ENCODE measurements around the gene MYO10.

The MYO10 gene

DNA sequence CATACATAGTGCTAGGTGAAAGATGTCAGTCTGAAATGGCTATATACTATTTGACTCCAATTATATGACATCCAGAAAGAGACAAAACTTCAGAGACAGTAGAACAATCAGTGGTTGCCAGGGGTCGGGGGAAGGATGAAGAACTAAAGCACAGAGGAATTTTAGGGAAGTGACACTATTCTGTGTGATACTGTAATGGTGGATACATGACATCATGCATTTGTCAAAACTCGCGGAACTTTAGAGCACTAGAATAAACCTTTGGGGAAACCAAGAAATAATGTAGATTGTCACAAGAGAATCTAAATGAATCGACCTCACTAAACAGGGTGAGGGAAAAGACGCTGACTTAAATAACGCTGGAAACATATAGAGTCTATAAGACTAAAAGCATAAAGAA is 212.3 kb downstream of the MYO10 start:
- no peak for TF ChIP-seq EP300 (IDR thresholded peaks at IDR 0.05; ENCODE audit: borderline replicate concordance)
- no peak for TF ChIP-seq TCF12 (IDR thresholded peaks at IDR 0.05; ENCODE audit: low read depth)
- no peak for TF ChIP-seq ZBTB7A (IDR thresholded peaks at IDR 0.05; ENCODE audit: low read depth)
- TF ChIP-seq FOXM1 (IDR thresholded peaks at IDR 0.05; ENCODE audit: borderline replicate concordance, low read depth): no peak
- no peak for TF ChIP-seq TEAD4 (IDR thresholded peaks at IDR 0.05)
- TF ChIP-seq, protein P1, sequence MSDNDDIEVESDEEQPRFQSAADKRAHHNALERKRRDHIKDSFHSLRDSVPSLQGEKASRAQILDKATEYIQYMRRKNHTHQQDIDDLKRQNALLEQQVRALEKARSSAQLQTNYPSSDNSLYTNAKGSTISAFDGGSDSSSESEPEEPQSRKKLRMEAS (IDR thresholded peaks at IDR 0.05): no peak
- no peak for TF ChIP-seq TAF1 (IDR thresholded peaks at IDR 0.05; ENCODE audit: low read depth)
- TF ChIP-seq RAD21 (IDR thresholded peaks at IDR 0.05; ENCODE audit: low read depth): no peak
- TF ChIP-seq YY1 (IDR thresholded peaks at IDR 0.05; ENCODE audit: low read depth): no peak
- no peak for TF ChIP-seq NFIC (IDR thresholded peaks at IDR 0.05)
- TF ChIP-seq, protein P2, sequence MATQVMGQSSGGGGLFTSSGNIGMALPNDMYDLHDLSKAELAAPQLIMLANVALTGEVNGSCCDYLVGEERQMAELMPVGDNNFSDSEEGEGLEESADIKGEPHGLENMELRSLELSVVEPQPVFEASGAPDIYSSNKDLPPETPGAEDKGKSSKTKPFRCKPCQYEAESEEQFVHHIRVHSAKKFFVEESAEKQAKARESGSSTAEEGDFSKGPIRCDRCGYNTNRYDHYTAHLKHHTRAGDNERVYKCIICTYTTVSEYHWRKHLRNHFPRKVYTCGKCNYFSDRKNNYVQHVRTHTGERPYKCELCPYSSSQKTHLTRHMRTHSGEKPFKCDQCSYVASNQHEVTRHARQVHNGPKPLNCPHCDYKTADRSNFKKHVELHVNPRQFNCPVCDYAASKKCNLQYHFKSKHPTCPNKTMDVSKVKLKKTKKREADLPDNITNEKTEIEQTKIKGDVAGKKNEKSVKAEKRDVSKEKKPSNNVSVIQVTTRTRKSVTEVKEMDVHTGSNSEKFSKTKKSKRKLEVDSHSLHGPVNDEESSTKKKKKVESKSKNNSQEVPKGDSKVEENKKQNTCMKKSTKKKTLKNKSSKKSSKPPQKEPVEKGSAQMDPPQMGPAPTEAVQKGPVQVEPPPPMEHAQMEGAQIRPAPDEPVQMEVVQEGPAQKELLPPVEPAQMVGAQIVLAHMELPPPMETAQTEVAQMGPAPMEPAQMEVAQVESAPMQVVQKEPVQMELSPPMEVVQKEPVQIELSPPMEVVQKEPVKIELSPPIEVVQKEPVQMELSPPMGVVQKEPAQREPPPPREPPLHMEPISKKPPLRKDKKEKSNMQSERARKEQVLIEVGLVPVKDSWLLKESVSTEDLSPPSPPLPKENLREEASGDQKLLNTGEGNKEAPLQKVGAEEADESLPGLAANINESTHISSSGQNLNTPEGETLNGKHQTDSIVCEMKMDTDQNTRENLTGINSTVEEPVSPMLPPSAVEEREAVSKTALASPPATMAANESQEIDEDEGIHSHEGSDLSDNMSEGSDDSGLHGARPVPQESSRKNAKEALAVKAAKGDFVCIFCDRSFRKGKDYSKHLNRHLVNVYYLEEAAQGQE (IDR thresholded peaks at IDR 0.05; ENCODE audit: low read depth): no peak
- TF ChIP-seq CEBPB (IDR thresholded peaks at IDR 0.05): no peak
- no peak for TF ChIP-seq EGR1 (IDR thresholded peaks at IDR 0.05)

DNA sequence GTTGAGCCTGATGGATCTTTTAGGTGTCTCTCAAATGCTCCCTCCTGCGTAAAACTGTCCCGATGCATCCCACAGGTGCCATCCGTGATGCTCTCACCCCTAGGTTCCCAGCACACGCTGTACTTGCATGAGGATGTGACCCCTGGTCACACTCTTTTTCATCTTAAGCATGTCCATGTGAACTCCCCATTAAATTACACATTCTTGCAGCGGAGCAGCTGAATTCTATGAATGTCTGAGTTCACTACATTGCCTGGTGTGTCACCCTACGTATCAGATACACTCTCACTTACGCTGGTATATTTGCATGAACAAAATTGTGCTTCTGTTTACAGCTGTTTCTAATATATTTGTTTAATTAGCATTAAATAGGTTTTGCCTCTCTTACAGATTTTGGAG is 214.0 kb downstream of the MYO10 start:
- TF ChIP-seq RAD21 (IDR thresholded peaks at IDR 0.05; ENCODE audit: low read depth) (no peak), ZBTB7A (IDR thresholded peaks at IDR 0.05; ENCODE audit: low read depth) (no peak), TAF1 (IDR thresholded peaks at IDR 0.05; ENCODE audit: low read depth) (no peak), YY1 (IDR thresholded peaks at IDR 0.05; ENCODE audit: low read depth) (no peak), EP300 (IDR thresholded peaks at IDR 0.05; ENCODE audit: borderline replicate concordance) (no peak), EGR1 (IDR thresholded peaks at IDR 0.05) (no peak)
- TF ChIP-seq, protein P2 (IDR thresholded peaks at IDR 0.05; ENCODE audit: low read depth): no peak

DNA sequence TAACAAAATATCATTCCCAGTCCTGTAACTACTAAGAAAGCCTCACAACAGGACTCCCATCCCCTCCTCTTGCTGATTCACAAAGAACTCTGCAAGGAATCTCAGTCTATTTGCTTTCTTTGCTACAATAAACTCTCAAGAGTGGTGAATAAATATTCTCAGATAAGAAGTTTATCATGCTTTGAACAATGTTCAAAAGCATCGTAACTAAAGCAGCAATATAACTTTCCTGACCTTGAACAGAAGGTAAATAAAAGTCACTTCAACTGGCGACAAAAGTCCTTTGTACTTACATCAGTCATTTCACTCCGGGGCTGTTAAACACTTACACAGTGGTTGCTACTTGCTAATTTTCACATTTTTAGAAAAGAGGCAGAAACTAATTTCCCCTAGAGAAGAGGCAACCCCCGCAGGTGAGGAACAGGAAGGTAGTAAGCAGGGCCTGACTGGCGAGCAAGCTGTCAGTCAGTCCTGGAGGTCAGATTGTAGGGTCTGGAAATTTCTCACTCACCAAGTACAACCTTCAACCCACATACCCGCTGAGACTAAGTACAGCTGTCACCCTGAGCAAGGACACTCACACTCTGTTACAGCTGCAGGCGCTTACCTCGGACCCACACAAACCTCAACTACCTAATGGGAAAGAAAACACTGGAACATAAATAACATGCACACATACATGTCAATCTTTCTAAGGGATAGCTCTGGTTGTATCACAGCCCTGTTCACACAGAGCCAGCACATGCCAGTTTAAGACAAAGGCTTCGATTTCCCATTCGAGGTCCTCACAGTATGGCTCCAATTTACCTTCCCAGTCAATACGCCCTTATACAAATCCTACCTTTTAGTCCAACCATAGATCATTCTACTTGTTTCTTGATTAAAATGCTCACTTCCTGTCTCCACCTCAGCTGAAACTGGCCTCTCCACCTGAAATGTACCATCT is 214.7 kb downstream of the MYO10 start:
- TF ChIP-seq, protein P1 (IDR thresholded peaks at IDR 0.05): no peak
- TF ChIP-seq FOXM1 (IDR thresholded peaks at IDR 0.05; ENCODE audit: borderline replicate concordance, low read depth): no peak
- TF ChIP-seq, protein P3, sequence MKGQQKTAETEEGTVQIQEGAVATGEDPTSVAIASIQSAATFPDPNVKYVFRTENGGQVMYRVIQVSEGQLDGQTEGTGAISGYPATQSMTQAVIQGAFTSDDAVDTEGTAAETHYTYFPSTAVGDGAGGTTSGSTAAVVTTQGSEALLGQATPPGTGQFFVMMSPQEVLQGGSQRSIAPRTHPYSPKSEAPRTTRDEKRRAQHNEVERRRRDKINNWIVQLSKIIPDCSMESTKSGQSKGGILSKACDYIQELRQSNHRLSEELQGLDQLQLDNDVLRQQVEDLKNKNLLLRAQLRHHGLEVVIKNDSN (IDR thresholded peaks at IDR 0.05): no peak
- TF ChIP-seq YY1 (IDR thresholded peaks at IDR 0.05; ENCODE audit: low read depth): no peak
- no peak for TF ChIP-seq TEAD4 (IDR thresholded peaks at IDR 0.05)
- TF ChIP-seq CREB1 (IDR thresholded peaks at IDR 0.05; ENCODE audit: low read depth): no peak
- no peak for TF ChIP-seq TCF12 (IDR thresholded peaks at IDR 0.05; ENCODE audit: low read depth)
- no peak for TF ChIP-seq NFIC (IDR thresholded peaks at IDR 0.05)
- TF ChIP-seq CEBPB (IDR thresholded peaks at IDR 0.05): no peak
- TF ChIP-seq, protein P2 (IDR thresholded peaks at IDR 0.05; ENCODE audit: low read depth): no peak
- no peak for TF ChIP-seq EP300 (IDR thresholded peaks at IDR 0.05; ENCODE audit: borderline replicate concordance)
- TF ChIP-seq TAF1 (IDR thresholded peaks at IDR 0.05; ENCODE audit: low read depth): no peak
- TF ChIP-seq EGR1 (IDR thresholded peaks at IDR 0.05): no peak
- TF ChIP-seq RAD21 (IDR thresholded peaks at IDR 0.05; ENCODE audit: low read depth): no peak
- TF ChIP-seq ZBTB7A (IDR thresholded peaks at IDR 0.05; ENCODE audit: low read depth): no peak

DNA sequence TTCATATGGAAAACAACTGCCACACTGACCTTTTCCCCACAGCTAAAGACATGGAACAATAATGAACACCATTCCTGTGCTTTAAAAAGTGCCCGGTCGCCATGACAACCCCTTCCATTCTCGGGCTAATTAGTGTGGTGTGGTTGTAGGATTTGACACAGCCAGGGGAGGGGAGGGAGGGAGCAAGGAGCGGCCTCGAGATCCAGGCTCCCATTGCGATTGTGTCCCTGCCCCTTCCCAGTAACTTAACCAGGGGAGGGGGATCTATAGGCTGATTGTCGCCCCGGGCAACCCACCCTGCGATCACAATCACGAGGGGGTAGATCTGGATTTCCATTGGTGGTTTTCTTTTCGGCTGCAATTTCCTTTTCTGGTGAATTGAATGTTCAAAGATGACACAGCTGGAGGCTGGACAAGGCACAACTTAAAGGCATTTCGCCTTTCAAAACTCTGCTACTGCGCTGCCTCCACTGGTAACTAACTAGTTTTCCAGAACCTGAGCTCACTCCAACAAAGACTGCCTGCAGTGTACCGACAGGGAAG is 222.6 kb downstream of the MYO10 start:
- TF ChIP-seq TCF12 (IDR thresholded peaks at IDR 0.05; ENCODE audit: low read depth) (no peak), TEAD4 (IDR thresholded peaks at IDR 0.05) (no peak), CREB1 (IDR thresholded peaks at IDR 0.05; ENCODE audit: low read depth) (no peak), YY1 (IDR thresholded peaks at IDR 0.05; ENCODE audit: low read depth) (no peak), EP300 (IDR thresholded peaks at IDR 0.05; ENCODE audit: borderline replicate concordance) (no peak), TAF1 (IDR thresholded peaks at IDR 0.05; ENCODE audit: low read depth) (no peak), RAD21 (IDR thresholded peaks at IDR 0.05; ENCODE audit: low read depth) (no peak), NFIC (IDR thresholded peaks at IDR 0.05) (no peak), EGR1 (IDR thresholded peaks at IDR 0.05) (no peak), FOXM1 (IDR thresholded peaks at IDR 0.05; ENCODE audit: borderline replicate concordance, low read depth) (no peak), CEBPB (IDR thresholded peaks at IDR 0.05) (no peak), ZBTB7A (IDR thresholded peaks at IDR 0.05; ENCODE audit: low read depth) (no peak)
- TF ChIP-seq, protein P3 (IDR thresholded peaks at IDR 0.05): no peak
- TF ChIP-seq, protein P2 (IDR thresholded peaks at IDR 0.05; ENCODE audit: low read depth): no peak
- TF ChIP-seq, protein P1 (IDR thresholded peaks at IDR 0.05): no peak
